ENCODE data around the gene ZNF511. TPM values are rescaled to one million over a fixed set of nuclear protein-coding genes. Genes with fewer than 3 reads are reported as not detected.

ZNF511 gene
- total RNA-seq, 1 experiment from 2014 or later, result 69.6 TPM

GRCh38 chr10:133325440-133326222, 16.9 kb downstream of the ZNF511 start:
- H3K9me3 Mint-ChIP-seq, result peaks cover 3% of the 10 kb centered on the region; the same call in 1 of the 2 replicates
- POLR2A ChIA-PET, result no interaction called here
- peak; percentile 6 for ATAC-seq
- peak; percentile 39 for DNase-seq (ENCODE audit: low spot score)
- peak overlapping the region; percentile 70 for H3K4me3 Mint-ChIP-seq
- CTCF ChIA-PET, result interaction anchor here (2.0 kb wide), 1 partner anchor 26 kb away, joined by 9 read pairs; no protein-coding TSS in a partner anchor
- H3K36me3 Mint-ChIP-seq, result no peaks in the 10 kb centered on the region
- peaks cover 14% of the 10 kb centered on the region for H3K4me1 Mint-ChIP-seq
- H3K27me3 Mint-ChIP-seq (ENCODE audit: low read depth), result peaks cover 62% of the 10 kb centered on the region
- H3K27ac Mint-ChIP-seq, result no peak overlapping the region
- 0 out of 2 replicates have a peak, but pooled peaks have one; percentile 1 for TF ChIP-seq PRDM15 (CRISPR knock-in tag; IDR thresholded peaks at IDR 0.05)
- TF ChIP-seq IRF1 (CRISPR knock-in tag; IDR thresholded peaks at IDR 0.05), result no peak
- TF ChIP-seq TCF7 (CRISPR knock-in tag; IDR thresholded peaks at IDR 0.05; ENCODE audit: low read depth), result 0 out of 2 replicates have a peak, but pooled peaks have one; percentile 46
- TF ChIP-seq SP1 (CRISPR knock-in tag; conservative IDR thresholded peaks at IDR 0.05), result 0 out of 2 replicates have a peak, but pooled peaks have one; percentile 17

- POLR2A ChIA-PET, result no interaction called here
- Mint-ChIP-seq H3K4me3 (peak overlapping the region; percentile 66), H3K27ac (no peak overlapping the region), H3K4me1 (peaks cover 14% of the 10 kb centered on the region), H3K9me3 (peaks cover 3% of the 10 kb centered on the region; the same call in 1 of the 2 replicates), H3K36me3 (no peaks in the 10 kb centered on the region), H3K27me3 (ENCODE audit: low read depth) (peaks cover 68% of the 10 kb centered on the region)
- DNase-seq (ENCODE audit: low spot score) (peak; percentile 18), ATAC-seq (no peak)
- CTCF ChIA-PET, result no interaction called here
- TF ChIP-seq ELF4 (CRISPR knock-in tag; IDR thresholded peaks at IDR 0.05; ENCODE audit: low read depth) (no peak), STAT6 (CRISPR knock-in tag; conservative IDR thresholded peaks at IDR 0.05; ENCODE audit: low read depth) (no peak), NFATC4 (CRISPR knock-in tag; IDR thresholded peaks at IDR 0.05) (no peak), CBFB (CRISPR knock-in tag; IDR thresholded peaks at IDR 0.05; ENCODE audit: low read depth) (no peak), E2F1 (CRISPR knock-in tag; IDR thresholded peaks at IDR 0.05) (no peak), ZNF121 (CRISPR knock-in tag; IDR thresholded peaks at IDR 0.05) (no peak), GTF2I (CRISPR knock-in tag; conservative IDR thresholded peaks at IDR 0.05) (no peak), TEAD4 (CRISPR knock-in tag; IDR thresholded peaks at IDR 0.05) (no peak), AR (CRISPR knock-in tag; IDR thresholded peaks at IDR 0.05) (no peak), TCF7 (CRISPR knock-in tag; IDR thresholded peaks at IDR 0.05; ENCODE audit: low read depth) (no peak), ZNF532 (CRISPR knock-in tag; IDR thresholded peaks at IDR 0.05; ENCODE audit: borderline replicate concordance) (no peak), ETV6 (CRISPR knock-in tag; IDR thresholded peaks at IDR 0.05) (no peak), ZNF423 (CRISPR knock-in tag; IDR thresholded peaks at IDR 0.05) (no peak)
These were observed 17.5 kb downstream of the ZNF511 start for GRCh38 chr10:133326223-133326551.
